IMR-90 (cell line): Measurements from ENCODE around the gene AGR3. TPM values are rescaled to one million over a fixed set of nuclear protein-coding genes. Genes with fewer than 3 reads are reported as not detected.

ENCODE experiments used
- ATAC-seq: fragments of 200-7000 bp; cut with Tn5 transposase; 2 replicates; pipeline ENCODE4 v1.9.1; 2020; ENCODE audit warnings: low read depth, mild to moderate bottlenecking, moderate library complexity
- BruUV-seq: library from RNA; stranded (reverse); fragments of 400-500 nt; replicated peaks from 2 replicates; lab custom pipeline; 2021; lab: Mats Ljungman, UMichigan
- CTCF ChIA-PET: fragments of 300-600 bp; formaldehyde crosslinking; extraction: SDS; loops from one replicate; lab custom pipeline; 2021; ENCODE audit warnings: antibody characterized with exemption; lab: Yijun Ruan, JAX
- POLR2A ChIA-PET: fragments of 300-600 bp; sonication (Branson Sonifier 250); formaldehyde crosslinking; loops from one replicate; lab custom pipeline; 2022; ENCODE audit warnings: antibody characterized with exemption; ENCODE audit not compliant: unreplicated experiment; lab: Charles Lee
- DNase-seq: peaks from one replicate; pipeline ENCODE4 v3.0.0; 2013
- H2AFZ ChIP-seq: replicated peaks from 2 replicates; pipeline ENCODE3; 2013; ENCODE audit warnings: low read length, mild to moderate bottlenecking; ENCODE audit not compliant: poor library complexity
- H2AK5ac ChIP-seq: 2 replicates; pipeline ENCODE4 v1.6.1; 2013; ENCODE audit warnings: low read depth, low read length, inconsistent platforms
- H2AK9ac ChIP-seq: replicated peaks from 2 replicates; pipeline ENCODE3; 2013; ENCODE audit warnings: mild to moderate bottlenecking, low read depth, low read length, moderate library complexity; ENCODE audit not compliant: poor library complexity
- H2BK120ac ChIP-seq: 2 replicates; pipeline ENCODE4 v1.6.1; 2013; ENCODE audit warnings: low read depth, low read length, inconsistent platforms
- H2BK15ac ChIP-seq: 3 replicates; pipeline ENCODE4 v1.6.1; 2013; ENCODE audit warnings: low read depth, low read length, inconsistent platforms
- H2BK20ac ChIP-seq: 2 replicates; pipeline ENCODE4 v1.6.1; 2013; ENCODE audit warnings: low read depth, mild to moderate bottlenecking, inconsistent platforms, low read length, moderate library complexity
- H2BK5ac ChIP-seq: 2 replicates; pipeline ENCODE4 v1.6.1; 2013; ENCODE audit warnings: mild to moderate bottlenecking, low read depth, low read length, inconsistent platforms; ENCODE audit not compliant: poor library complexity, severe bottlenecking
- H3K14ac ChIP-seq: replicated peaks from 2 replicates; pipeline ENCODE4 v1.6.1; 2013; ENCODE audit warnings: low read depth, low read length, inconsistent platforms
- H3K18ac ChIP-seq: 2 replicates; pipeline ENCODE4 v1.6.1; 2013; ENCODE audit warnings: low read depth, low read length, control low read depth
- H3K23ac ChIP-seq: 2 replicates; pipeline ENCODE4 v1.6.1; 2013; ENCODE audit warnings: low read depth, low read length, inconsistent platforms
- H3K27ac ChIP-seq: 2 replicates; pipeline ENCODE4 v1.5.1; 2013; ENCODE audit warnings: mild to moderate bottlenecking, control low read depth, low read length; ENCODE audit not compliant: insufficient read depth
- H3K27me3 ChIP-seq: 2 replicates; pipeline ENCODE4 v1.6.1; 2013; ENCODE audit warnings: low read length; ENCODE audit not compliant: control insufficient read depth, insufficient read depth
- H3K36me3 ChIP-seq: 2 replicates; pipeline ENCODE4 v1.6.1; 2013; ENCODE audit warnings: low read length, mixed read lengths; ENCODE audit not compliant: control insufficient read depth, insufficient read depth
- H3K4ac ChIP-seq: 2 replicates; pipeline ENCODE4 v1.6.1; 2013; ENCODE audit warnings: low read depth, low read length, inconsistent platforms
- H3K4me1 ChIP-seq: 2 replicates; pipeline ENCODE4 v1.6.1; 2013; ENCODE audit warnings: low read length, mixed read lengths; ENCODE audit not compliant: control insufficient read depth, insufficient read depth
- H3K4me2 ChIP-seq: 2 replicates; pipeline ENCODE4 v1.6.1; 2013; ENCODE audit warnings: low read depth, mild to moderate bottlenecking, control low read depth, low read length, moderate library complexity
- H3K4me3 ChIP-seq: 2 replicates; pipeline ENCODE4 v1.5.1; 2013; ENCODE audit warnings: low read depth, mild to moderate bottlenecking, control low read depth, low read length, moderate library complexity; ENCODE audit not compliant: insufficient read depth
- H3K56ac ChIP-seq: 2 replicates; pipeline ENCODE4 v1.6.1; 2013; ENCODE audit warnings: low read length, inconsistent platforms; ENCODE audit not compliant: insufficient read depth; ENCODE audit errors: extremely low read depth
- H3K79me1 ChIP-seq, 2 experiments: 2 replicates each; pipeline ENCODE4 v1.6.1; 2013; ENCODE audit warnings: low read length in 2 of 2, inconsistent platforms in 1 of 2, low read depth in 1 of 2
- H3K9ac ChIP-seq: 2 replicates; pipeline ENCODE4 v1.6.1; 2013; ENCODE audit warnings: low read depth, low read length, control low read depth
- H3K9me1 ChIP-seq: 2 replicates; pipeline ENCODE4 v1.6.1; 2013; ENCODE audit warnings: low read length, inconsistent platforms; ENCODE audit not compliant: insufficient read depth
- H3K9me3 ChIP-seq: 2 replicates; pipeline ENCODE4 v1.6.1; 2013; ENCODE audit warnings: low read length; ENCODE audit not compliant: control insufficient read depth, insufficient read depth
- H4K20me1 ChIP-seq: 2 replicates; pipeline ENCODE4 v1.6.1; 2013; ENCODE audit warnings: low read length, inconsistent platforms; ENCODE audit not compliant: insufficient read depth
- H4K5ac ChIP-seq: 2 replicates; pipeline ENCODE4 v1.6.1; 2013; ENCODE audit warnings: mild to moderate bottlenecking, low read depth, low read length, control low read depth
- H4K8ac ChIP-seq, 2 experiments: 2 replicates each; pipeline ENCODE4 v1.6.1; 2013; ENCODE audit warnings: low read depth in 2 of 2, low read length in 2 of 2, control low read depth in 1 of 2, inconsistent platforms in 1 of 2
- H4K91ac ChIP-seq: 2 replicates; pipeline ENCODE4 v1.6.1; 2013; ENCODE audit warnings: low read depth, low read length, inconsistent platforms; ENCODE audit not compliant: insufficient read depth
- BHLHE40 ChIP-seq: fragments of 150-350 bp; IDR thresholded peaks from 2 replicates; pipeline ENCODE4 v1.6.1; 2016; ENCODE audit warnings: mild to moderate bottlenecking, low read depth, low read length
- CEBPB ChIP-seq: IDR thresholded peaks from 2 replicates; pipeline ENCODE4 v1.6.1; 2012; ENCODE audit warnings: low read depth, low read length, improper control_type of control experiment
- MXI1 ChIP-seq: IDR thresholded peaks from 2 replicates; pipeline ENCODE4 v1.6.1; 2012; ENCODE audit warnings: low read depth, mild to moderate bottlenecking, low read length, moderate library complexity, borderline replicate concordance
- RAD21 ChIP-seq: IDR thresholded peaks from 2 replicates; pipeline ENCODE4 v1.6.1; 2012; ENCODE audit warnings: low read length, improper control_type of control experiment
- RCOR1 ChIP-seq: IDR thresholded peaks from 2 replicates; pipeline ENCODE4 v1.6.1; 2012; ENCODE audit warnings: mild to moderate bottlenecking, low read length, improper control_type of control experiment; ENCODE audit not compliant: insufficient replicate concordance
- SMC3 ChIP-seq: fragments of 150-350 bp; IDR thresholded peaks from 2 replicates; pipeline ENCODE4 v1.6.1; 2016; ENCODE audit warnings: low read depth, mild to moderate bottlenecking, antibody characterized with exemption, low read length, moderate library complexity
- WGBS, 2 experiments: methylation state at CpG; one replicate each; pipeline versions ENCODE4 v1.1.5 to v1.1.7; 2013; ENCODE audit warnings: missing lambda C conversion rate in 2 of 2; ENCODE audit not compliant: insufficient read length in 1 of 2; ENCODE audit errors: extremely low coverage in 2 of 2; 5-methylcytosine and 5-hydroxymethylcytosine counted together
- dilution Hi-C: fragments of 300-500 bp; cut with HindIII; formaldehyde crosslinking; loops from one replicate; pipeline ENCODE4 v1.14.3; 2018; ENCODE audit warnings: low sequenced_read_pairs; ENCODE audit not compliant: unreplicated experiment
- in situ Hi-C: fragments of 300-500 bp; cut with MboI; formaldehyde crosslinking; loops from 3 replicates; pipeline ENCODE4 v1.14.3; 2019; ENCODE audit warnings: low sequenced_read_pairs, inconsistent platforms, mixed read lengths
- intact Hi-C: fragments of 100-400 bp; cut with micrococcal nuclease; formaldehyde crosslinking; loops from 2 replicates; pipeline ENCODE4 v1.10.0; 2022
- polyA plus RNA-seq, 3 experiments: library from polyadenylated mRNA; depleted of rRNA; stranded (reverse); fragments of >200 nt; gene quantifications; 2 replicates each; pipeline ENCODE4 v1.2.3, GENCODE V29; 2012; ENCODE audit warnings: low replicate concordance in 1 of 3
- total RNA-seq: library from RNA; depleted of rRNA; stranded (reverse); fragments of >200 nt; gene quantifications from 2 replicates; pipeline ENCODE4 v1.2.3, GENCODE V29; 2012

The AGR3 gene
- total and polyA plus RNA-seq, 2 of the 4 experiments (the other 2 are of a cell fraction), result not detected

DNA sequence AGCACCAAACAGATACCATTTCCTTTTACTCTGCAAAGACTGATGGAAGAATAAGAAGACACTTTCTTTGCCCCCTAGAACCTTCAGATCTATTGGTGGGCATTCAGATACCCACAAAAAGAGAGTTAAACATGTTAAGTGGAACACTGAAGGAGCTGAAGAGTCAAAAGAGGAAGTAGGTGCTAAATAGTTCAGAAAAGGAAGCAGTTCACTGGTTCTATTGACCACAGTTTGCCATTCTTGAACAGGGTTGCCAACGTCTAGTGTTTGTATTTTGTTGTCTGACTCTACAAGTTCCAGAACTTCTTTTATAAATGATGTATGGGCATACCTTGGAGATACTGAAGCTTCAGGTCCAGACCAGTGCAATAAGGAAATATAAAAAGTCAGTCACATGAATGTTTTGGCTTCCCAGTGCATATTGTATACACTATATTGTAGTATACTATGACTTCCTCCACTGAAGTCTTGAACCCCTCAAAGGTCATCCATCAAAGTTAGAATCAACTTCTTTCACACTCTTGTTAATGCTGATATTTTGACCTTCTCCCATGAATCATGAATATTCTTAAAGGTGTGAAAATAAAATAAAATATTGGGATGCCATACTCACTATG lies 47.5 kb upstream of the AGR3 start:
- H3K18ac ChIP-seq, result no peak overlapping the region
- no peaks in the 10 kb centered on the region for H3K36me3 ChIP-seq
- no peak overlapping the region for H2BK5ac ChIP-seq
- no peak overlapping the region for H3K9ac ChIP-seq
- H3K4me2 ChIP-seq, result no peak overlapping the region
- H2BK20ac ChIP-seq, result no peak overlapping the region
- no peaks in the 10 kb centered on the region for H3K9me3 ChIP-seq
- in situ Hi-C loops, result no loop called here
- no peak overlapping the region for H3K23ac ChIP-seq
- H2AK5ac ChIP-seq, result no peak overlapping the region
- WGBS, 2 experiments, result no CpG with 5 or more reads among the region's 1 CpG
- no peak for TF ChIP-seq RCOR1
- no peak for TF ChIP-seq RAD21
- TF ChIP-seq SMC3, result no peak
- TF ChIP-seq CEBPB, result no peak
- no peak for TF ChIP-seq MXI1
- no peak for TF ChIP-seq BHLHE40
- BruUV-seq, result no TSS peak
- ChIA-PET POLR2A (no interaction called here), CTCF (no interaction called here)
- no peak overlapping the region for H2AFZ ChIP-seq
- no peaks in the 10 kb centered on the region for H3K79me1 ChIP-seq
- no peak overlapping the region for H3K14ac ChIP-seq
- no peak overlapping the region for H2BK15ac ChIP-seq
- H2AK9ac ChIP-seq, result no peak overlapping the region
- H2BK120ac ChIP-seq, result no peak overlapping the region
- no peaks in the 10 kb centered on the region for H3K4me1 ChIP-seq
- H3K27me3 ChIP-seq, result no peaks in the 10 kb centered on the region
- no peak overlapping the region for H4K91ac ChIP-seq
- H4K20me1 ChIP-seq, result no peaks in the 10 kb centered on the region
- H3K27ac ChIP-seq, result no peak overlapping the region
- ATAC-seq (no peak), DNase-seq (no peak)
- H3K4ac ChIP-seq, result no peak overlapping the region
- dilution Hi-C loops, result no loop called here
- no peak overlapping the region for H3K56ac ChIP-seq
- H4K8ac ChIP-seq, result no peak overlapping the region
- H3K4me3 ChIP-seq, result no peak overlapping the region
- H3K9me1 ChIP-seq, result no peaks in the 10 kb centered on the region
- intact Hi-C loops, result no loop called here
- no peak overlapping the region for H4K5ac ChIP-seq
